ENCODE data around the gene UBE3A. TPM values are rescaled to one million over a fixed set of nuclear protein-coding genes. Genes with fewer than 3 reads are reported as not detected.

UBE3A gene
- total and polyA plus RNA-seq, 9 of the 15 experiments (the other 6 are each of a cell fraction or from before 2014, with no cell fraction given): 29.3 to 103 (median 60.2) TPM

GRCh38 chr15:25331404-25331803 is 107.4 kb downstream of the UBE3A start:
- no peak overlapping the region for H3K27ac ChIP-seq (ENCODE audit: extremely low read depth, low read depth, low read length)
- H3K9me3 ChIP-seq (replicated peaks; ENCODE audit: control insufficient read depth, insufficient read depth, low read depth, low read length): no peaks in the 10 kb centered on the region
- H3K27me3 ChIP-seq (ENCODE audit: control insufficient read depth in 2 of 2, insufficient read depth in 2 of 2, low read length in 2 of 2): no peaks in the 10 kb centered on the region
- no peaks in the 10 kb centered on the region for H4K20me1 ChIP-seq (replicated peaks; ENCODE audit: control insufficient read depth, insufficient read depth, low read length)
- no peaks in the 10 kb centered on the region for H3K79me2 ChIP-seq (ENCODE audit: control insufficient read depth, insufficient read depth, low read length)
- intact Hi-C loops (cut with micrococcal nuclease): no loop called here
- in situ Hi-C loops (cut with MboI): no loop called here
- ChIA-PET CTCF (ENCODE audit: low intra/inter-chr PET ratio) (no interaction called here), POLR2A (interaction anchor here (1.2 kb wide), 1 partner anchor 8 kb away, joined by 4 read pairs; no protein-coding TSS in a partner anchor)
- FAIRE-seq: no peak
- no peak for DNase-seq (ENCODE audit: extremely low read depth in 1 of 4, low spot score in 3 of 4)
- ATAC-seq: peak; percentile 15; the same call in 1 of the 3 replicates
- WGBS (ENCODE audit: insufficient coverage, low coverage, missing lambda C conversion rate): 93% methylated on average over 2 of the region's 2 CpGs
- no peak overlapping the region for H3K4me3 ChIP-seq
- H2AFZ ChIP-seq (ENCODE audit: low read depth, low read length): no peak overlapping the region
- no peaks in the 10 kb centered on the region for H3K4me1 ChIP-seq (replicated peaks in 1 of 2; ENCODE audit: control insufficient read depth in 2 of 2, insufficient read depth in 2 of 2, low read length in 2 of 2)
- no TSS peak for BruUV-seq (replicated peaks)
- no peaks in the 10 kb centered on the region for H3K9me1 ChIP-seq (ENCODE audit: control insufficient read depth, insufficient read depth, low read length)
- H3K36me3 ChIP-seq (ENCODE audit: control insufficient read depth, insufficient read depth, low read length): peaks cover 3% of the 10 kb centered on the region; the same call in 2 of the 3 replicates
- no peak overlapping the region for H3K9ac ChIP-seq (ENCODE audit: insufficient read depth in 1 of 2, low read depth in 2 of 2, low read length in 2 of 2)
- no peak overlapping the region for H3K4me2 ChIP-seq (ENCODE audit: insufficient read depth, low read length)
- TF ChIP-seq THRAP3 (IDR thresholded peaks at IDR 0.05; ENCODE audit: borderline replicate concordance) (no peak), PREB (CRISPR knock-in tag; IDR thresholded peaks at IDR 0.05) (no peak), ZBTB40 (IDR thresholded peaks at IDR 0.05) (no peak), ZBTB40 (CRISPR knock-in tag; IDR thresholded peaks at IDR 0.05) (no peak), RBFOX2 (IDR thresholded peaks at IDR 0.05; ENCODE audit: low read depth, low read length) (no peak), FOXM1 (IDR thresholded peaks at IDR 0.05; ENCODE audit: low read depth) (no peak), FOXM1 (CRISPR knock-in tag; IDR thresholded peaks at IDR 0.05; ENCODE audit: low read depth) (no peak), RUNX1 (IDR thresholded peaks at IDR 0.05; ENCODE audit: low read depth) (no peak), ZNF780A (CRISPR knock-in tag; IDR thresholded peaks at IDR 0.05) (no peak), PHF21A (IDR thresholded peaks at IDR 0.05; ENCODE audit: borderline replicate concordance, low read depth) (no peak), MAZ (CRISPR knock-in tag; conservative IDR thresholded peaks at IDR 0.05 in 1 of 2, IDR thresholded peaks at IDR 0.05 in 1 of 2) (no peak), ELK3 (CRISPR knock-in tag; IDR thresholded peaks at IDR 0.05) (no peak), EZH2 (IDR thresholded peaks at IDR 0.05; ENCODE audit: borderline replicate concordance, low read depth, low read length) (no peak)
